Measurements from ENCODE around the gene ATF7. TPM values are rescaled to one million over a fixed set of nuclear protein-coding genes. Genes with fewer than 3 reads are reported as not detected.

Gene ATF7
- total RNA-seq, 1 experiment from 2014 or later = 44.3 TPM

- intact Hi-C loops (cut with micrococcal nuclease; ENCODE audit: unreplicated experiment) = no loop called here
- Histone ChIP-seq H3K27ac (ENCODE audit: low read depth, low read length, poor library complexity, severe bottlenecking) (no peak overlapping the region), H3K4me3 (ENCODE audit: low read depth, low read length, poor library complexity, severe bottlenecking) (no peak overlapping the region), H3K36me3 (ENCODE audit: insufficient read depth, low read length, poor library complexity, severe bottlenecking) (no peaks in the 10 kb centered on the region), H3K9me3 (ENCODE audit: low read depth, low read length, poor library complexity, severe bottlenecking) (no peaks in the 10 kb centered on the region), H3K27me3 (replicated peaks; ENCODE audit: insufficient read depth, low read depth, low read length, poor library complexity) (no peaks in the 10 kb centered on the region), H3K4me1 (ENCODE audit: insufficient read depth, low read length, poor library complexity, severe bottlenecking) (peaks cover 35% of the 10 kb centered on the region)
- CTCF ChIA-PET = no interaction called here
- no peak for TF ChIP-seq EZH2 (IDR thresholded peaks at IDR 0.05; ENCODE audit: borderline replicate concordance, low read depth, low read length, poor library complexity, severe bottlenecking)
- TF ChIP-seq CTCF (conservative IDR thresholded peaks at IDR 0.05; ENCODE audit: low read depth, low read length) = no peak
- POLR2A ChIA-PET (ENCODE audit: low non-redundant PET) = no interaction called here
- no peak for DNase-seq (ENCODE audit: low spot score)
- BruUV-seq (replicated peaks) = no TSS peak
Measured at GRCh38 chr12:53588123-53588522, 38.1 kb downstream of the ATF7 start.

GRCh38 chr12:53586745-53587144 is 39.4 kb downstream of the ATF7 start:
- TF ChIP-seq EZH2 (IDR thresholded peaks at IDR 0.05; ENCODE audit: borderline replicate concordance, low read depth, low read length, poor library complexity, severe bottlenecking) (no peak), CTCF (conservative IDR thresholded peaks at IDR 0.05; ENCODE audit: low read depth, low read length) (no peak)
- BruUV-seq (replicated peaks) = no TSS peak
- peaks cover 26% of the 10 kb centered on the region for H3K4me1 ChIP-seq (ENCODE audit: insufficient read depth, low read length, poor library complexity, severe bottlenecking)
- no peaks in the 10 kb centered on the region for H3K27me3 ChIP-seq (replicated peaks; ENCODE audit: insufficient read depth, low read depth, low read length, poor library complexity)
- no peak overlapping the region for H3K4me3 ChIP-seq (ENCODE audit: low read depth, low read length, poor library complexity, severe bottlenecking)
- no peak overlapping the region for H3K27ac ChIP-seq (ENCODE audit: low read depth, low read length, poor library complexity, severe bottlenecking)
- no peaks in the 10 kb centered on the region for H3K36me3 ChIP-seq (ENCODE audit: insufficient read depth, low read length, poor library complexity, severe bottlenecking)
- no peak for DNase-seq (ENCODE audit: low spot score)
- ChIA-PET CTCF (no interaction called here), POLR2A (ENCODE audit: low non-redundant PET) (no interaction called here)
- H3K9me3 ChIP-seq (ENCODE audit: low read depth, low read length, poor library complexity, severe bottlenecking) = no peaks in the 10 kb centered on the region
- intact Hi-C loops (cut with micrococcal nuclease; ENCODE audit: unreplicated experiment) = no loop called here

GRCh38 chr12:53585448-53586125 is 40.6 kb downstream of the ATF7 start:
- CTCF ChIA-PET = no interaction called here
- Histone ChIP-seq H3K9me3 (ENCODE audit: low read depth, low read length, poor library complexity, severe bottlenecking) (no peaks in the 10 kb centered on the region), H3K27ac (ENCODE audit: low read depth, low read length, poor library complexity, severe bottlenecking) (peak overlapping the region; percentile 57), H3K4me1 (ENCODE audit: insufficient read depth, low read length, poor library complexity, severe bottlenecking) (peaks cover 14% of the 10 kb centered on the region), H3K27me3 (replicated peaks; ENCODE audit: insufficient read depth, low read depth, low read length, poor library complexity) (no peaks in the 10 kb centered on the region), H3K36me3 (ENCODE audit: insufficient read depth, low read length, poor library complexity, severe bottlenecking) (no peaks in the 10 kb centered on the region), H3K4me3 (ENCODE audit: low read depth, low read length, poor library complexity, severe bottlenecking) (no peak overlapping the region)
- no peak for DNase-seq (ENCODE audit: low spot score)
- no TSS peak for BruUV-seq (replicated peaks)
- POLR2A ChIA-PET (ENCODE audit: low non-redundant PET) = no interaction called here
- intact Hi-C loops (cut with micrococcal nuclease; ENCODE audit: unreplicated experiment) = no loop called here
- TF ChIP-seq EZH2 (IDR thresholded peaks at IDR 0.05; ENCODE audit: borderline replicate concordance, low read depth, low read length, poor library complexity, severe bottlenecking) = no peak
- no peak for TF ChIP-seq CTCF (conservative IDR thresholded peaks at IDR 0.05; ENCODE audit: low read depth, low read length)
